HepG2 (cell line): ENCODE data around the gene BTN1A1. TPM values are rescaled to one million over a fixed set of nuclear protein-coding genes. Genes with fewer than 3 reads are reported as not detected.

ENCODE experiments used
- ASH2L ChIP-seq: fragments of 300-600, 200-600 bp; sonication (generic); IDR thresholded peaks from 2 replicates; pipeline ENCODE4 v1.7.0; 2017; ENCODE audit warnings: low read depth, mild to moderate bottlenecking, moderate library complexity, mixed read lengths, low read length; ENCODE audit not compliant: insufficient read length
- FOXA3 ChIP-seq: IDR thresholded peaks from 2 replicates; pipeline ENCODE4 v1.6.1; 2016; ENCODE audit warnings: missing genetic modification reagents, missing compliant biosample characterization
- FOXK2 ChIP-seq: fragments of 450-650 bp; IDR thresholded peaks from 2 replicates; pipeline ENCODE4 v1.6.1; 2016
- FOXP1 ChIP-seq, 2 experiments: fragments of 450-650 bp in 1 of 2; IDR thresholded peaks; 2 replicates each; pipeline ENCODE4 v1.6.1; 2017 to 2018; ENCODE audit warnings: antibody characterized with exemption in 1 of 2
- GATAD2A ChIP-seq: IDR thresholded peaks from 2 replicates; pipeline ENCODE4 v1.6.1; 2016
- JDP2 ChIP-seq: sonication (generic); formaldehyde crosslinking; IDR thresholded peaks from 2 replicates; pipeline ENCODE4 v1.8.1; 2022; ENCODE audit warnings: missing genetic modification reagents, borderline replicate concordance
- JUND ChIP-seq: sonication (generic); formaldehyde crosslinking; IDR thresholded peaks from 2 replicates; pipeline ENCODE4 v1.8.0; 2022; ENCODE audit warnings: mild to moderate bottlenecking, missing genetic modification reagents
- KDM6A ChIP-seq: IDR thresholded peaks from 2 replicates; pipeline ENCODE4 v1.6.1; 2016; ENCODE audit warnings: low read depth
- NR2F1 ChIP-seq, 2 experiments: fragments of 450-650 bp in 1 of 2; formaldehyde crosslinking in 1 of 2; IDR thresholded peaks; 2 replicates each; pipeline versions ENCODE4 v1.5.0 to v1.6.1; 2016 to 2020; ENCODE audit warnings: mild to moderate bottlenecking in 1 of 2, missing compliant biosample characterization in 1 of 2, missing genetic modification reagents in 1 of 2, moderate library complexity in 1 of 2
- NR2F6 ChIP-seq, 2 experiments: IDR thresholded peaks; 2 replicates each; pipeline ENCODE4 v1.6.1; 2016; ENCODE audit warnings: antibody characterized with exemption in 1 of 2, mild to moderate bottlenecking in 1 of 2
- SMAD3 ChIP-seq: sonication (generic); formaldehyde crosslinking; IDR thresholded peaks from 2 replicates; pipeline ENCODE4 v1.4.0; 2020; ENCODE audit warnings: missing genetic modification reagents
- STAT5B ChIP-seq: sonication (generic); formaldehyde crosslinking; IDR thresholded peaks from 2 replicates; pipeline ENCODE4 v1.4.0; 2020; ENCODE audit warnings: missing genetic modification reagents
- ZNF138 ChIP-seq: sonication (generic); formaldehyde crosslinking; IDR thresholded peaks from 2 replicates; pipeline ENCODE4 v1.5.0; 2020; ENCODE audit warnings: mild to moderate bottlenecking, low read depth, missing genetic modification reagents
- ZNF20 ChIP-seq: sonication (generic); formaldehyde crosslinking; IDR thresholded peaks from 2 replicates; pipeline ENCODE4 v1.4.0; 2020; ENCODE audit warnings: mild to moderate bottlenecking, moderate library complexity, missing genetic modification reagents
- polyA plus RNA-seq, 8 experiments: library from polyadenylated mRNA; depleted of rRNA in 3 of 8; stranded (reverse) in 7 of 8; unstranded in 1 of 8; fragments of >200 nt; fragmentation: Illumina TruSeq in 4 of 8; extraction: Trizol in 4 of 8; gene quantifications; 2 replicates each; pipeline versions ENCODE4 v1.2.1 to v1.2.3, GENCODE V29; 2011 to 2016; ENCODE audit warnings: low read depth in 4 of 8, missing spikeins in 1 of 8, mixed read lengths in 1 of 8; ENCODE audit not compliant: insufficient read depth in 1 of 8
- total RNA-seq, 5 experiments: library from RNA; depleted of rRNA; stranded (reverse); fragments of >200 nt; fragmentation: Illumina TruSeq; extraction: Trizol; gene quantifications; 2 replicates each; pipeline ENCODE4 v1.2.3, GENCODE V29; 2016; ENCODE audit warnings: low read depth in 1 of 5
- TF ChIP-seq, protein P1 (sequence below): sonication (generic); formaldehyde crosslinking; IDR thresholded peaks from 2 replicates; pipeline ENCODE4 v1.5.0; 2020; ENCODE audit warnings: mild to moderate bottlenecking, missing genetic modification reagents, borderline replicate concordance
- TF ChIP-seq, protein P2 (sequence below): sonication (generic); formaldehyde crosslinking; conservative IDR thresholded peaks from 2 replicates; pipeline ENCODE4 v1.4.0; 2020; ENCODE audit warnings: missing genetic modification reagents
- TF ChIP-seq, protein P3 (sequence below): sonication (generic); formaldehyde crosslinking; IDR thresholded peaks from 2 replicates; pipeline ENCODE4 v1.4.0; 2020; ENCODE audit warnings: missing genetic modification reagents, borderline replicate concordance

The BTN1A1 gene
- total and polyA plus RNA-seq, 2 of the 13 experiments (the other 11 are each of a cell fraction or from before 2014, with no cell fraction given), result 0.04 TPM; not detected in 1

DNA sequence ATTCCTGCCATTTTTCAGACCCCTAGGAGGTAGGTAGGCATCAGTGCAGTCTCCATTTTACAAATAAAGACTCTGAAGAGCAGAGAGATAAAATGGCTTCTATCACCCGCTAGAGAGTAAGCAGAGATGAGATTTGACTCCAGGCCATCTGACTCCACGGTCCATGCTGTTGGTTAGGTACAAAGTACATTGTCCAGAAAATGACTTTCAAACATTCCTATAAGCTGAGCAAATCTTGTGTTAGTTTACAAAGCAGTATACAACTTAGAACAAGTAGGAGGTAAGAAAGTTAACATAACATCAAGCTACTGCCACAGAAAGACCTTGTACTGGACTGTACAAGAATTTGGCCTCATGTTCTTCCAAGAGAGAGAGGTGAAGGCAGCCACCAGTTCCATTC lies 14.9 kb downstream of the BTN1A1 start (continued):
- TF ChIP-seq, protein P1, sequence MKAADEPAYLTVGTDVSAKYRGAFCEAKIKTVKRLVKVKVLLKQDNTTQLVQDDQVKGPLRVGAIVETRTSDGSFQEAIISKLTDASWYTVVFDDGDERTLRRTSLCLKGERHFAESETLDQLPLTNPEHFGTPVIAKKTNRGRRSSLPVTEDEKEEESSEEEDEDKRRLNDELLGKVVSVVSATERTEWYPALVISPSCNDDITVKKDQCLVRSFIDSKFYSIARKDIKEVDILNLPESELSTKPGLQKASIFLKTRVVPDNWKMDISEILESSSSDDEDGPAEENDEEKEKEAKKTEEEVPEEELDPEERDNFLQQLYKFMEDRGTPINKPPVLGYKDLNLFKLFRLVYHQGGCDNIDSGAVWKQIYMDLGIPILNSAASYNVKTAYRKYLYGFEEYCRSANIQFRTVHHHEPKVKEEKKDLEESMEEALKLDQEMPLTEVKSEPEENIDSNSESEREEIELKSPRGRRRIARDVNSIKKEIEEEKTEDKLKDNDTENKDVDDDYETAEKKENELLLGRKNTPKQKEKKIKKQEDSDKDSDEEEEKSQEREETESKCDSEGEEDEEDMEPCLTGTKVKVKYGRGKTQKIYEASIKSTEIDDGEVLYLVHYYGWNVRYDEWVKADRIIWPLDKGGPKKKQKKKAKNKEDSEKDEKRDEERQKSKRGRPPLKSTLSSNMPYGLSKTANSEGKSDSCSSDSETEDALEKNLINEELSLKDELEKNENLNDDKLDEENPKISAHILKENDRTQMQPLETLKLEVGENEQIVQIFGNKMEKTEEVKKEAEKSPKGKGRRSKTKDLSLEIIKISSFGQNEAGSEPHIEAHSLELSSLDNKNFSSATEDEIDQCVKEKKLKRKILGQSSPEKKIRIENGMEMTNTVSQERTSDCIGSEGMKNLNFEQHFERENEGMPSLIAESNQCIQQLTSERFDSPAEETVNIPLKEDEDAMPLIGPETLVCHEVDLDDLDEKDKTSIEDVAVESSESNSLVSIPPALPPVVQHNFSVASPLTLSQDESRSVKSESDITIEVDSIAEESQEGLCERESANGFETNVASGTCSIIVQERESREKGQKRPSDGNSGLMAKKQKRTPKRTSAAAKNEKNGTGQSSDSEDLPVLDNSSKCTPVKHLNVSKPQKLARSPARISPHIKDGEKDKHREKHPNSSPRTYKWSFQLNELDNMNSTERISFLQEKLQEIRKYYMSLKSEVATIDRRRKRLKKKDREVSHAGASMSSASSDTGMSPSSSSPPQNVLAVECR, result peak; percentile 22; the same call in 1 of the 2 replicates
- TF ChIP-seq FOXK2 (no peak), JDP2 (CRISPR knock-in tag) (no peak), JUND (CRISPR knock-in tag) (0 out of 2 replicates have a peak, but pooled peaks have one; percentile 62), NR2F6 (IDR thresholded peaks at IDR 0.05) (peak; percentile 58), NR2F6 (CRISPR knock-in tag; IDR thresholded peaks at IDR 0.05) (peak; percentile 45), FOXP1 (IDR thresholded peaks at IDR 0.05) (no peak), FOXP1 (CRISPR knock-in tag; IDR thresholded peaks at IDR 0.05) (peak; percentile 75), ZNF20 (CRISPR knock-in tag) (no peak), SMAD3 (peak; percentile 24; the same call in 1 of the 2 replicates), NR2F1 (CRISPR knock-in tag; IDR thresholded peaks at IDR 0.05) (peak in 1 of 2 experiments; percentile 37; a peak in 1 of 4 replicates), GATAD2A (CRISPR knock-in tag) (peak; percentile 92), STAT5B (CRISPR knock-in tag) (no peak), ZNF138 (CRISPR knock-in tag) (no peak), ASH2L (peak; percentile 92), KDM6A (peak; percentile 72), FOXA3 (CRISPR knock-in tag) (peak; percentile 86)
- TF ChIP-seq, protein P2, sequence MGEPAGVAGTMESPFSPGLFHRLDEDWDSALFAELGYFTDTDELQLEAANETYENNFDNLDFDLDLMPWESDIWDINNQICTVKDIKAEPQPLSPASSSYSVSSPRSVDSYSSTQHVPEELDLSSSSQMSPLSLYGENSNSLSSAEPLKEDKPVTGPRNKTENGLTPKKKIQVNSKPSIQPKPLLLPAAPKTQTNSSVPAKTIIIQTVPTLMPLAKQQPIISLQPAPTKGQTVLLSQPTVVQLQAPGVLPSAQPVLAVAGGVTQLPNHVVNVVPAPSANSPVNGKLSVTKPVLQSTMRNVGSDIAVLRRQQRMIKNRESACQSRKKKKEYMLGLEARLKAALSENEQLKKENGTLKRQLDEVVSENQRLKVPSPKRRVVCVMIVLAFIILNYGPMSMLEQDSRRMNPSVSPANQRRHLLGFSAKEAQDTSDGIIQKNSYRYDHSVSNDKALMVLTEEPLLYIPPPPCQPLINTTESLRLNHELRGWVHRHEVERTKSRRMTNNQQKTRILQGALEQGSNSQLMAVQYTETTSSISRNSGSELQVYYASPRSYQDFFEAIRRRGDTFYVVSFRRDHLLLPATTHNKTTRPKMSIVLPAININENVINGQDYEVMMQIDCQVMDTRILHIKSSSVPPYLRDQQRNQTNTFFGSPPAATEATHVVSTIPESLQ (CRISPR knock-in tag), result no peak
- TF ChIP-seq, protein P3, sequence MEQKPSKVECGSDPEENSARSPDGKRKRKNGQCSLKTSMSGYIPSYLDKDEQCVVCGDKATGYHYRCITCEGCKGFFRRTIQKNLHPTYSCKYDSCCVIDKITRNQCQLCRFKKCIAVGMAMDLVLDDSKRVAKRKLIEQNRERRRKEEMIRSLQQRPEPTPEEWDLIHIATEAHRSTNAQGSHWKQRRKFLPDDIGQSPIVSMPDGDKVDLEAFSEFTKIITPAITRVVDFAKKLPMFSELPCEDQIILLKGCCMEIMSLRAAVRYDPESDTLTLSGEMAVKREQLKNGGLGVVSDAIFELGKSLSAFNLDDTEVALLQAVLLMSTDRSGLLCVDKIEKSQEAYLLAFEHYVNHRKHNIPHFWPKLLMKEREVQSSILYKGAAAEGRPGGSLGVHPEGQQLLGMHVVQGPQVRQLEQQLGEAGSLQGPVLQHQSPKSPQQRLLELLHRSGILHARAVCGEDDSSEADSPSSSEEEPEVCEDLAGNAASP (CRISPR knock-in tag), result peak; percentile 25; the same call in 1 of the 2 replicates
